GM12864 (cell line): ENCODE measurements around the gene NENF.

Experiments used
- DNase-seq: peaks from one replicate; pipeline ENCODE4 v3.0.0-alpha.2; 2011; ENCODE audit warnings: low read depth
- H3K4me3 ChIP-seq: 2 replicates; pipeline ENCODE4 v1.5.1; 2011; ENCODE audit warnings: mild to moderate bottlenecking, low read depth, low read length, control low read depth
- TF ChIP-seq, protein P1 (sequence below): IDR thresholded peaks from 2 replicates; pipeline ENCODE4 v1.5.1; 2011; ENCODE audit warnings: low read depth, mild to moderate bottlenecking, moderate library complexity, low read length, control low read depth, inconsistent platforms; ENCODE audit errors: missing control alignments

NENF gene

DNA sequence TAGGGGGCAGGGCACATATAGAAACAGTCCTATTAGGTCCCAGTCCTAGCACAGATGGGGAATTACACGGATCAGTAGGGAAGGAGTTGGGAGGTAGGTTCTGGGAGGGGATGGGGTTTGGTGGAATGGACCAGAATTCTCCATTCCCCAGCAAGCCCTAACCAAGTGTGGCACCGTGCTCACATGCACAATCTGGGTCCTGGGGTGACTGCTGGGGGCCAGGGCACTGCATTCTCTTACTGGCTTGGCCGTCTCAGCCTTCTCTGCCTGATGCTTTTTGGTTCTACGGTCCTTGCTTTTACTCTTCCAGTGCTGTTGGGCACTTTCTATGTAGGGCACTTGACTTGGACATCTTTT, 53.9 kb downstream of the NENF start:
- no peak overlapping the region for H3K4me3 ChIP-seq
- no peak for DNase-seq
- TF ChIP-seq, protein P1, sequence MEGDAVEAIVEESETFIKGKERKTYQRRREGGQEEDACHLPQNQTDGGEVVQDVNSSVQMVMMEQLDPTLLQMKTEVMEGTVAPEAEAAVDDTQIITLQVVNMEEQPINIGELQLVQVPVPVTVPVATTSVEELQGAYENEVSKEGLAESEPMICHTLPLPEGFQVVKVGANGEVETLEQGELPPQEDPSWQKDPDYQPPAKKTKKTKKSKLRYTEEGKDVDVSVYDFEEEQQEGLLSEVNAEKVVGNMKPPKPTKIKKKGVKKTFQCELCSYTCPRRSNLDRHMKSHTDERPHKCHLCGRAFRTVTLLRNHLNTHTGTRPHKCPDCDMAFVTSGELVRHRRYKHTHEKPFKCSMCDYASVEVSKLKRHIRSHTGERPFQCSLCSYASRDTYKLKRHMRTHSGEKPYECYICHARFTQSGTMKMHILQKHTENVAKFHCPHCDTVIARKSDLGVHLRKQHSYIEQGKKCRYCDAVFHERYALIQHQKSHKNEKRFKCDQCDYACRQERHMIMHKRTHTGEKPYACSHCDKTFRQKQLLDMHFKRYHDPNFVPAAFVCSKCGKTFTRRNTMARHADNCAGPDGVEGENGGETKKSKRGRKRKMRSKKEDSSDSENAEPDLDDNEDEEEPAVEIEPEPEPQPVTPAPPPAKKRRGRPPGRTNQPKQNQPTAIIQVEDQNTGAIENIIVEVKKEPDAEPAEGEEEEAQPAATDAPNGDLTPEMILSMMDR, result no peak

DNA sequence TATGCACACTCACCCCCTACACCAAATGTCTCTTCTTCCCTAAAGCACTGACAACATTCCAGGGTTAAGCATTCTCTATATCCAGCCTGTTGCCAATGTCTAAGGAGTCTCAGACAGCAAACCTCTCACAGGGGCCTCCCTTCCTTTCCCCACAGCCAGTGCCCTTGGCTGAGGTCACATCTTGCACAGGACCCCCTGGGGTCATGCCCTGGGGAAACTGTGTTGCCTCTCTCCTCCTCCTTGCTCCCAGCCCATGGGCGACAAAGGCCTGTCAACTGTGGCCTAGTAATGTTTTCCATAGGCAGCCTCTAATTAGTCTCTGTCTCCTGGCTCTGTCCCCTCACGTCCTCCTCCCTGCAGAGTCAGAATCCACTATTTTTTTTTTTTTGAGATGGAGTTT, 54.6 kb downstream of the NENF start:
- no peak overlapping the region for H3K4me3 ChIP-seq
- DNase-seq, result no peak
- TF ChIP-seq, protein P1, result no peak

DNA sequence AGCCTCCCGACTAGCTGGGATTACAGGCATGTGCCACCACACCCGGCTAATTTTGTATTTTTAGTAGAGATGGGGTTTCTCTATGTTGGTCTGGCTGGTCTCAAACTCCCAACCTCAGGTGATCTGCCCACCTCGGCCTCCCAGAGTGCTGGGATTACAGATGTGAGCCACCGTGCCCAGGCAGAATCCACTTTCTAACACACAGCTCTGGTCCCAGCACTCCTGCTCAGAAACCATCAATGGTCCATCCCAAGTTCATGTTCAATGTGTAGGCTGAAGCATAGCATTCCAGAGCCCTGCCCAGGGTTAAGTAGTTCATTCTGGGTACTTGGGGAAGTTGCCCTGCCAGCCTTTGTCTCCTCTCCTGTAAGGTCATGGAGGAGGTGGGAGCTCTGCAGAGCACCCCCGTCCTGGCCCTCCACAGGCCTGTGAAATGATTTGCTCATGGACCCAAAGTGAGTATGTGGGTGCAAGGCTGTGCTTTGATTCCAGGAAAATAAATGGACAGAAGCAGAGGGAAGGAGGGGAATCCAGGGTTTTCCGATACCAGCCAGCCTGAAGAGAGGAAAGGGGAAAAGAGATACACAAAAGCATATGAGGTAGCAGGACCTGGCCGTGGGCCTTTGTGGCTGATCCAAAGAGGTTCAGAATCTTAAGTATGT, 55.2 kb downstream of the NENF start:
- TF ChIP-seq, protein P1, result no peak
- DNase-seq, result no peak
- H3K4me3 ChIP-seq, result no peak overlapping the region

DNA sequence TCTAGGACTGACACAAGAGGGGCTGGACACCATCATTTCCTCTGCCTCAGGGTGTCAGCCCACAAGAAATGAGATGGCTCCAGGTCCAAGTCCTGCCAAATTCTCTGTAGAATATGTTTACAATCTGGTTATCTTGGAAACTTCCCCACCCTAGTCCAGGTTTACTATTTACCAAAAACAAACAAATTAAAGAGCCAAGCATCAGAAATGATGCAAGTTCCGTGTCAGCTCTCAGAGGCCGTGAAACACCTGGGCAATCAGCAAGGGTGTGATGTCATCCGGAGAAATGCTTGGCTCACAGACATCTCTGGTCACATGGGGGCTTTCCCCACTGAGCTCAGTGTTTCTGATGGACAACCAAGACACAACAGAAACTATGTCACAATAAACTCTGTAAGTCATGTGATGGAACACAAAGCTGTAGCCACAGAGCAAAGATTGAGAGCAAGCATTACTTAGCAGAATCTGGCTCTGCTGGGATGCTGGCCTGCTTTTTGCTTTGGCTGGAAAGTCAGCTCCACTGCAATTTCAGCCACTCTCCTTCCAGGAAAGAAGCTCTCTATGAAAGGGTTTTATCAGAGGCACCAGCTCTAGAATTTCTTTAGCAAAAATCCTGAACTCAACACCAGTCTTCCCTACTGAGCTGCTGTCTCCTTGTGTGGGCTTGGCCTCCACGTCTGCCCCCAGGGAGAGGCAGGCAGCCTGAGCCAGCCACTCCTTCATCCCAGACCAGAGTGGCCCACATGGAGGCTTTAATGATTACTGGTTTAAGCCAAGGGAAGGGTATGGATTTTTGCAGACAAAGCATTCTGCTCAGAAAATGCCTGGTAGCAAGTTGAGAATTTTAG, 55.9 kb downstream of the NENF start:
- TF ChIP-seq, protein P1, result no peak
- H3K4me3 ChIP-seq, result no peak overlapping the region
- DNase-seq, result peak; percentile 36

DNA sequence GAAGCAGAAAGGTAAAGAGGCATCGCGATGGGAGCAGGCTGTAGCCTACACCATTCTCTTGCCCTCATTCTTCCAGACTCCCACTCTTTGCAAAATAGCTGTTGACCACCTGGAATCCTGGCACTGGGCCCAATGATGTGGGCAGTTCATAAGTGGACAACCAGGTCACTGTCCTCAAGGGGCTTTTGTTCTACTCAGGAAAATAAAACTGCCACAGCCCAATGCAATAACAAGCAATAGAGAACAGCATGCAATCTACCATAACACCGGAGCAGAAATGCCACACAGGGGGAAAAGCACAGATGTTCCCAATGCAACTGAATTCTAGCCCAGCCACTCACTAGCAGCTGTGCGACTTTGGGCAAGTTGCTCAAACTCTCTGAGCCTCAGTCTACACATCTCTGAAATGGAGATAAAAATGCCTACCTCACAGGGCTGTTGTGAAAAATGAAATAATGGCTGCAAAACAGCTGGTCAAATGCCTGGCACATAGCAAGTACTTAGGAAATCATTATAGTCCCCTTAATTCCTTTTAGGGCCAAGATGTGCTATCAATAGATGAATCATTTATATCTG, 56.7 kb downstream of the NENF start:
- H3K4me3 ChIP-seq, result no peak overlapping the region
- TF ChIP-seq, protein P1, result no peak
- DNase-seq, result no peak

DNA sequence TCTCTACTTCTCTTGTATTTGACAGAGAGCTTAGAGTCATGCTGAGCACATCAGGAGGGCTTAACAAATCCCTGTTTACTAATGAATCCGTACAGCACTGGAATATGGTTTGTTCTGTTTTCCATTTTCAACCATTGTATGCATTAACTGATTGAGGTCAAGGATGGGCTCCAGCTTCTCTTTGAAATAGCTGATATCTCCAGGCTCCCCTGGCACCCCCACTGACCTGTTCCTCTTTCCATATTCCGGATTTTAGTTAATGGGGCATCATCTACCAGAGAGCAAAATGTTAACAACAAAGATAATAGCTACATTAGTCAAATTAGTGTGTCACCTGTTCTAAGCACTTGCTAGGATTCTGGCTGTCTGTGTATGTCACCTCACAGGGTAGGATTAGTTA, 57.6 kb downstream of the NENF start:
- DNase-seq, result no peak
- TF ChIP-seq, protein P1, result no peak
- H3K4me3 ChIP-seq, result no peak overlapping the region

DNA sequence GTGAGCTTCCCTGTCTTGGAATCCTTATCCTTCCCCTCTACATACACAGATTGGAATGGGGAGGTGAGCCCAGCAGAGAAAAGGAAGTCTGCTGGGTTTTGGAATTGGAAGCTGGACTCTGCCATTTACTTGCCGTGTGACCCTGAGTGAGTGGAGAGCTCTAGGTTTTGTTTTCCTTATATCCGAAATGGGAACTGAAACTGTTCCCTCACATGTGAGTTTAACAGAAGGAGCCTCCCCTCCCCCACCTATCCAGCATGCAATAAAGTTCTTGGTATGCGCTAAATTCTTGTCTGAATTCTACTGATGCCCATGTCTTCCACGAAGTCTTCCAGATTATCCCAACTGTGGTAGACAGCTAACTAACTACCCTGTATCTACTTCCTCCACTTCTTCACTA, 58.7 kb downstream of the NENF start:
- DNase-seq, result no peak
- TF ChIP-seq, protein P1, result no peak
- H3K4me3 ChIP-seq, result no peak overlapping the region
